GM13976 (cell line): ENCODE data around the gene RBM33.

Experiments
- DNase-seq: peaks from one replicate; pipeline ENCODE4 v3.0.0; 2012; ENCODE audit warnings: low spot score
- in situ Hi-C: fragments of 300-500 bp; cut with MboI; formaldehyde crosslinking; loops from one replicate; pipeline ENCODE4 v1.12.0; 2022; ENCODE audit warnings: low sequenced_read_pairs, mixed read lengths, inconsistent platforms; ENCODE audit not compliant: unreplicated experiment
- TF ChIP-seq, protein P1 (sequence below): IDR thresholded peaks from 2 replicates; pipeline ENCODE4 v1.5.1; 2012; ENCODE audit warnings: borderline replicate concordance, mild to moderate bottlenecking; ENCODE audit not compliant: insufficient read depth; ENCODE audit errors: extremely low read depth, missing control alignments, control extremely low read depth

Gene RBM33, protein sequence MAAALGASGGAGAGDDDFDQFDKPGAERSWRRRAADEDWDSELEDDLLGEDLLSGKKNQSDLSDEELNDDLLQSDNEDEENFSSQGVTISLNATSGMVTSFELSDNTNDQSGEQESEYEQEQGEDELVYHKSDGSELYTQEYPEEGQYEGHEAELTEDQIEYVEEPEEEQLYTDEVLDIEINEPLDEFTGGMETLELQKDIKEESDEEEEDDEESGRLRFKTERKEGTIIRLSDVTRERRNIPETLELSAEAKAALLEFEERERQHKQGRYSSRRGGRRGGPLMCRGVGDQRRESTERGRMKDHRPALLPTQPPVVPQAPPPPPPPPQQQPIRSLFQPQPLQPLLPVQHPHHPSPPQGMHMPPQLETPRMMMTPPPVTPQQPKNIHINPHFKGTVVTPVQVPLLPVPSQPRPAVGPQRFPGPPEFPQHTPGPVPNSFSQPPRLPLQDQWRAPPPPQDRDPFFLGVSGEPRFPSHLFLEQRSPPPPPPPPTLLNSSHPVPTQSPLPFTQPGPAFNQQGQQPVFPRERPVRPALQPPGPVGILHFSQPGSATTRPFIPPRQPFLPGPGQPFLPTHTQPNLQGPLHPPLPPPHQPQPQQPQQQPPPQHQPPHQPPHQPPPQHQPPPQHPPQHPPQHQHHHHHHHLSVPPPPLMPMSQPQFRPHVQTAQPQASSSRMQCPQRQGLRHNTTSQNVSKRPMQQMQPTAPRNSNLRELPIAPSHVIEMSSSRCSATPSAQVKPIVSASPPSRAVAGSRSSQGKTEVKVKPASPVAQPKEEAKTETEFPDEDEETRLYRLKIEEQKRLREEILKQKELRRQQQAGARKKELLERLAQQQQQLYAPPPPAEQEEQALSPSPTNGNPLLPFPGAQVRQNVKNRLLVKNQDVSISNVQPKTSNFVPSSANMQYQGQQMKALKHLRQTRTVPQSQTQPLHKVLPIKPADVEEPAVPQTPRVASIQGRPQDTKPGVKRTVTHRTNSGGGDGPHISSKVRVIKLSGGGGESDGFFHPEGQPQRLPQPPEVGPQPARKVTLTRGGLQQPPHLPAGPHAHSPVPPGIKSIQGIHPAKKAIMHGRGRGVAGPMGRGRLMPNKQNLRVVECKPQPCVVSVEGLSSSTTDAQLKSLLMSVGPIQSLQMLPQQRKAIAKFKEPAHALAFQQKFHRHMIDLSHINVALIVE

DNA sequence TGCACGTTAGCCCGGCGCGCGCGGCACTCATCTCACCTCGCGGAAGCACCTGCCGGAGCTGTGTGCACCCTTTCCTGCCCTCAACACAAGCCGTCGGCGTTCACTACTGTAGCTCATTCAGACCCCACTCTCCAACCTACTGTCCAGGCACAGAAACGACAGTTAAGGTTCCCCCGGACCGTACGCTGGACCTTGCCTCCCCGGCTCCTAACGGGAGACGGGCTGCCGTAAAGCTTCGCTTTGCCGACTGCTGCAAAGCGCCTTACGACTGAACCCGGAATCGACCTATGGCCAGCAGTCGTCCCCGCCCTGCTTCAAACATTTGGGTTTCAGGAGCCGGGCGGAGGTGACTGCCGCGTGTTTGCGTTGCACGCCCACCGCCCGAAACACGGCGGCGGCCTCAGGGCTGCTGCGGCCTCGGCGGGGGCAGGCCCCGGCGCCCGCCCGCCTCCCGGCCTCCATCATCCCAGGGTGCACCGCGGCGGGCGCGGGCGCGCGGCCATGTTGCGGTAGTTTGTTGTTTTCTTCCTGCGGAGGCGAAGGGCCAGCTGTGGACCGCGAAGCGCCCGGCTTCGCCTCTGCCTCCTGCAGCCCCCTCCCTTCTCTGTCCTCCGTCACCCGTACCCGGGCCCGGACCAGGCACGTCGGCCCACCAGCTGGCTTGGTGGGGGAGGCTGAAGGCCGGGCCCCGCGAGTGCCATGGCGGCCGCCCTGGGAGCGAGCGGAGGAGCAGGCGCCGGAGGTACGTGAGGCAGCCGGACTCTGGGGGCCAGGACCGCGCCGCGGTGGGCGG lies at the start of gene RBM33:
Gene RBM33 (plus strand): TSS at position 484 of the 793 bp plus-strand sequence. CDS start 216 bp downstream, at position 700.
- TF ChIP-seq, protein P1, sequence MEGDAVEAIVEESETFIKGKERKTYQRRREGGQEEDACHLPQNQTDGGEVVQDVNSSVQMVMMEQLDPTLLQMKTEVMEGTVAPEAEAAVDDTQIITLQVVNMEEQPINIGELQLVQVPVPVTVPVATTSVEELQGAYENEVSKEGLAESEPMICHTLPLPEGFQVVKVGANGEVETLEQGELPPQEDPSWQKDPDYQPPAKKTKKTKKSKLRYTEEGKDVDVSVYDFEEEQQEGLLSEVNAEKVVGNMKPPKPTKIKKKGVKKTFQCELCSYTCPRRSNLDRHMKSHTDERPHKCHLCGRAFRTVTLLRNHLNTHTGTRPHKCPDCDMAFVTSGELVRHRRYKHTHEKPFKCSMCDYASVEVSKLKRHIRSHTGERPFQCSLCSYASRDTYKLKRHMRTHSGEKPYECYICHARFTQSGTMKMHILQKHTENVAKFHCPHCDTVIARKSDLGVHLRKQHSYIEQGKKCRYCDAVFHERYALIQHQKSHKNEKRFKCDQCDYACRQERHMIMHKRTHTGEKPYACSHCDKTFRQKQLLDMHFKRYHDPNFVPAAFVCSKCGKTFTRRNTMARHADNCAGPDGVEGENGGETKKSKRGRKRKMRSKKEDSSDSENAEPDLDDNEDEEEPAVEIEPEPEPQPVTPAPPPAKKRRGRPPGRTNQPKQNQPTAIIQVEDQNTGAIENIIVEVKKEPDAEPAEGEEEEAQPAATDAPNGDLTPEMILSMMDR, result no peak
- DNase-seq, result peak; percentile 93
- in situ Hi-C loops, result no loop called here

- in situ Hi-C loops, result loop anchor here (10.0 kb wide), 1 partner anchor 160 kb away; no protein-coding TSS in a partner anchor
- no peak for DNase-seq
- TF ChIP-seq, protein P1, result no peak
Observed at GRCh38 chr7:155594961-155595366, 49.5 kb upstream of the RBM33 start.

DNA sequence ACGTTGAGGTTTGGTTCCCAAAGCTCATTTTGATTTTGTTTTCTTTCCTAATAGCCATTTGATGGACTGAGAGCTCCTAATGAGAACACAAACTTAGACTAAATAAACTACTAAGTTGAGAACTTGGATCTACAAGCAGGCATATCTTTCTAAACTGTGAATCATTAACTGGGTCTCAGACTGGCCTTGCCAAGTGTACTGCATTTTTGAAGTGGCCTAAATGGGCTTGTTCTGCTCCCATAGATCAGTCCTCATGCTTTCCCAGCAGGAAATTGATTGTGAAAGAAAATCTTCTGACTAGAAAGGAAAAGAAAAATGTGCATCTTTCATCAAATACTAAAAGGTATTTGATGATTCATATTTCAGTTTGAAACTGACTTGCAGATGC lies 46.7 kb upstream of the RBM33 start:
- no peak for DNase-seq
- in situ Hi-C loops, result loop anchor here (10.0 kb wide), 1 partner anchor 157 kb away; no protein-coding TSS in a partner anchor
- TF ChIP-seq, protein P1, result no peak

- peak; percentile 82 for DNase-seq
- TF ChIP-seq, protein P1, result peak; percentile 98
- in situ Hi-C loops, result loop anchor here (10.0 kb wide), 1 partner anchor 156 kb away; no protein-coding TSS in a partner anchor
Observed at GRCh38 chr7:155598810-155599210, 45.7 kb upstream of the RBM33 start.

DNA sequence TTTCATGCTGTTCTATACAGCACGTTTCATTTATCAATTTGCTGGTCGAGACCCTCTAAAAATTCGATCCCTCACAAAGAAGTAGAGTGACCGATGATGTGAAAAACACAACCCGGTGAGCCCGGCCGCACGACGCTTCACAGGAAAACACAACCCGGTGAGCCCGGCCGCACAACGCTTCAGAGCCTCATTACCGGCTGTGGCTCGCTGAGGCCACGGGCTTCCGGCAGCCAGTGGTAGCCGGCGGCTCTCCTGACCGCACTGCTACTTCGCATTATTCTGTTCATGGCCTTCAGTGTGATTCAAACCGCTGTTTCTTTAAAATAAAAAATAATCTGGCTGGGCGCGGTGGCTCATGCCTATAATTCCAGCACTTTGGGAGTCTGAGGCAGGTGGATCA lies 42.3 kb upstream of the RBM33 start:
- in situ Hi-C loops, result no loop called here
- DNase-seq, result no peak
- TF ChIP-seq, protein P1, result no peak

GRCh38 chr7:155602750-155603149 lies 41.7 kb upstream of the RBM33 start:
- in situ Hi-C loops, result no loop called here

More at GRCh38 chr7:155602750-155603149, 41.7 kb upstream of the RBM33 start:
- TF ChIP-seq, protein P1, result no peak
- DNase-seq, result no peak
